ENCODE data around the gene CEMIP.

DNA sequence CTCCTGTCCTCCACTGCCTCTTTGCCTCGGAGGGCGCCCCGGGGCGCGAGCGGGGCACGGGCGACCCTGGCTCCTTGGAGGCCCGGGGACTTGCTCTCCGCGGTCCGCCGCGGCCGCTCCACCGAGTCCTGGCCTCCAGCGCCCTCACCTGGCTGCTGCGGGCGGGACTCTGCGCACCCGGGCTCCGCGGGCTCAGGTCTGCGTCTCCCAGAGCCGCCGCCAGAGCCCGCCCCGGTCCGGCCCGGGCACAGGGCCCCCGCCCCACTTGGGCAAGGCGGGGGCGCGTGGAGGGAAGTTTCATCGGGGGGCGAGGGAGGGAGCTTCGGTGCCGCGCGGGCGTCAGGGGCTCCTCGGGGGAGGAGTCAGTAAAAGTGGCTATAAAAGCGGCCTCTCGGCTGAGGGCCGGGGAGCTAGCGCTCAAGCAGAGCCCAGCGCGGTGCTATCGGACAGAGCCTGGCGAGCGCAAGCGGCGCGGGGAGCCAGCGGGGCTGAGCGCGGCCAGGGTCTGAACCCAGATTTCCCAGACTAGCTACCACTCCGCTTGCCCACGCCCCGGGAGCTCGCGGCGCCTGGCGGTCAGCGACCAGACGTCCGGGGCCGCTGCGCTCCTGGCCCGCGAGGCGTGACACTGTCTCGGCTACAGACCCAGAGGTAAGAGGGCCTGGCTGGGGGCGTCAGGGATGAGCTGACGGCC, at the start of gene CEMIP:
- TF ChIP-seq CTCF (IDR thresholded peaks at IDR 0.05) (peak; percentile 41 to 85 (median 71)), POLR2A (IDR thresholded peaks at IDR 0.05) (no peak)
